Hepatocyte (in vitro differentiated cells): ENCODE measurements around the gene SGO2.

Experiments used
- EZH2 ChIP-seq: fragments of 200-600 bp; sonication (generic); IDR thresholded peaks from 2 replicates; pipeline ENCODE4 v1.6.1; 2016; ENCODE audit warnings: antibody characterized with exemption, mild to moderate bottlenecking, borderline replicate concordance
- EZH2phosphoT487 ChIP-seq: fragments of 200-600 bp; sonication (generic); IDR thresholded peaks from one replicate; pipeline ENCODE4 v1.6.1; 2018; ENCODE audit warnings: antibody characterized with exemption, mild to moderate bottlenecking, low read depth, moderate library complexity; ENCODE audit not compliant: unreplicated experiment, severe bottlenecking
- TF ChIP-seq, protein P1 (sequence below): fragments of 200-600 bp; sonication (generic); IDR thresholded peaks from 2 replicates; pipeline ENCODE4 v1.5.1; 2016; ENCODE audit warnings: antibody characterized with exemption, mild to moderate bottlenecking; ENCODE audit not compliant: poor library complexity

DNA sequence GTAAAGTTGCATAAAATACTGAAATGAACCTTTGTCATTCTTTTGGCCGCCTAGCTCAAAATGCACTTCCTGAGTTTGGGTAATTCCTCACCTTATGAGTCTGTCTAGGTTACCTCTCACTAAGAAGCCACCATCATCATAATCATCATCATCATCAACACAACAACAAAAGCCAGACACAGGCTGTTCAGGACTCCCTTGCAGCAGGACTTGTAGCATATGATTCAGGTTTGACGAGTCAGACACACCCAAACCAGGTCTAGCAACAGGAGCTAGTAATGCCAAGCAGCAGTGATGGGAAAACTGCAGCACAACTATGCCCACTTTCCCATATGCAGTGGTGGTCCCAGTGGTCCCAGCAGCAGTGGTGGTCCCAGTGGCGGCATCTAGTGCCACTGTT lies 2.8 kb upstream of the SGO2 start:
- TF ChIP-seq, protein P1, sequence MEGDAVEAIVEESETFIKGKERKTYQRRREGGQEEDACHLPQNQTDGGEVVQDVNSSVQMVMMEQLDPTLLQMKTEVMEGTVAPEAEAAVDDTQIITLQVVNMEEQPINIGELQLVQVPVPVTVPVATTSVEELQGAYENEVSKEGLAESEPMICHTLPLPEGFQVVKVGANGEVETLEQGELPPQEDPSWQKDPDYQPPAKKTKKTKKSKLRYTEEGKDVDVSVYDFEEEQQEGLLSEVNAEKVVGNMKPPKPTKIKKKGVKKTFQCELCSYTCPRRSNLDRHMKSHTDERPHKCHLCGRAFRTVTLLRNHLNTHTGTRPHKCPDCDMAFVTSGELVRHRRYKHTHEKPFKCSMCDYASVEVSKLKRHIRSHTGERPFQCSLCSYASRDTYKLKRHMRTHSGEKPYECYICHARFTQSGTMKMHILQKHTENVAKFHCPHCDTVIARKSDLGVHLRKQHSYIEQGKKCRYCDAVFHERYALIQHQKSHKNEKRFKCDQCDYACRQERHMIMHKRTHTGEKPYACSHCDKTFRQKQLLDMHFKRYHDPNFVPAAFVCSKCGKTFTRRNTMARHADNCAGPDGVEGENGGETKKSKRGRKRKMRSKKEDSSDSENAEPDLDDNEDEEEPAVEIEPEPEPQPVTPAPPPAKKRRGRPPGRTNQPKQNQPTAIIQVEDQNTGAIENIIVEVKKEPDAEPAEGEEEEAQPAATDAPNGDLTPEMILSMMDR = no peak
- TF ChIP-seq EZH2 (no peak), EZH2phosphoT487 (no peak)
